Retinal pigment epithelial cell (primary cell): ENCODE data around the gene ADSS1.

Source experiments
- DNase-seq: peaks from one replicate; pipeline ENCODE4 v3.0.0-alpha.2; 2010; ENCODE audit warnings: low read depth
- H3K4me3 ChIP-seq: 2 replicates; pipeline ENCODE4 v1.5.1; 2011; ENCODE audit warnings: mild to moderate bottlenecking, low read length, control low read depth, moderate library complexity
- TF ChIP-seq, protein P1 (sequence below): conservative IDR thresholded peaks from 2 replicates; pipeline ENCODE4 v1.5.1; 2011; ENCODE audit warnings: low read depth, low read length, control low read depth, inconsistent platforms

Gene ADSS1

DNA sequence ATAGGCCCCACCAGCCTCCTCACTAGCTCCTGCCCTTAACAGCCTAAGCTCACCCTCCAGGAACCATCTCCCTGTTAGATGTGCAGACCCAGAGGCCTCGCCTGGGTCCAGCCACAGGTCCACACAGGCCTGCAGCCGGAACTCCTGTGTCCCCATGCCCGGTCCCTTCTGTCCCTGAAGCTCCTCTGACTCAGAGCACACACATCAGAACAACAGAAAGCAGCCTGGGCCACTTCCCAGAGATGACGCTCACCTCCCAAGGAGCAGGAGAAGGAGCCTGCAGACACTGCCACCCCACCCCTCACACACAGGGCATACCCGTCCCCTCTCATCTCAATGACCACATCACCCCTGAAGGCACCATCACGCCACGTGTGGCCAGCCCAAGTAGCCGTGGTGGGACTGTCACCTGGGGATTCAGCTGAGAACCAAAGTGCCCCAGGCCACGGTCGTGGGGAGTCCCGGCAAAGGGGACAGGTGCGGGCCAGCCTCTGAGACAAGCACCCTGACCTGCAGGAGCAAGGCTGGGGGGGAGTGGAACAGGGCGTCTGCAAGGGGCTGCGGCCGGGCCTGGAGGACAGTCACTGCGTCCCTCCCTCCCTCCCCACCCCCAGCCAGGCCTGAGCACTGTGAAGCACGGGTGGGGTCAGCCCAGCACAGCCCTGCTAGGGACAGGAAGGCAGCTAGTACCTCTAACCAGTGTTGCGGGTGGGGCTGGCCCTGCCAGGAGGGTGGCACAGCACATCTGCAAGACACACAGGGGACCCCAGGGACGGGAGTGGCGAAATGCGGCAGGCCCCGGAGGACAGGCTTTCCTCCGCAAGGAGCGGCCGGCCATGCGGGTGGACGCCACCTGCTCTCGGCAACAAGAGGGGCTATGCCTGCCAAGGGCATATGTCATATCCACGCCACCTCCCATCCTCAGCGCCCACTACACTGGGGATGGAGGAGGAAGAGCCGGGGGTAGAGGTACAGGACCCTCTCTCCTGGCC lies 66.0 kb downstream of the ADSS1 start:
- H3K4me3 ChIP-seq: no peak overlapping the region
- DNase-seq: no peak
- TF ChIP-seq, protein P1, sequence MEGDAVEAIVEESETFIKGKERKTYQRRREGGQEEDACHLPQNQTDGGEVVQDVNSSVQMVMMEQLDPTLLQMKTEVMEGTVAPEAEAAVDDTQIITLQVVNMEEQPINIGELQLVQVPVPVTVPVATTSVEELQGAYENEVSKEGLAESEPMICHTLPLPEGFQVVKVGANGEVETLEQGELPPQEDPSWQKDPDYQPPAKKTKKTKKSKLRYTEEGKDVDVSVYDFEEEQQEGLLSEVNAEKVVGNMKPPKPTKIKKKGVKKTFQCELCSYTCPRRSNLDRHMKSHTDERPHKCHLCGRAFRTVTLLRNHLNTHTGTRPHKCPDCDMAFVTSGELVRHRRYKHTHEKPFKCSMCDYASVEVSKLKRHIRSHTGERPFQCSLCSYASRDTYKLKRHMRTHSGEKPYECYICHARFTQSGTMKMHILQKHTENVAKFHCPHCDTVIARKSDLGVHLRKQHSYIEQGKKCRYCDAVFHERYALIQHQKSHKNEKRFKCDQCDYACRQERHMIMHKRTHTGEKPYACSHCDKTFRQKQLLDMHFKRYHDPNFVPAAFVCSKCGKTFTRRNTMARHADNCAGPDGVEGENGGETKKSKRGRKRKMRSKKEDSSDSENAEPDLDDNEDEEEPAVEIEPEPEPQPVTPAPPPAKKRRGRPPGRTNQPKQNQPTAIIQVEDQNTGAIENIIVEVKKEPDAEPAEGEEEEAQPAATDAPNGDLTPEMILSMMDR: no peak

DNA sequence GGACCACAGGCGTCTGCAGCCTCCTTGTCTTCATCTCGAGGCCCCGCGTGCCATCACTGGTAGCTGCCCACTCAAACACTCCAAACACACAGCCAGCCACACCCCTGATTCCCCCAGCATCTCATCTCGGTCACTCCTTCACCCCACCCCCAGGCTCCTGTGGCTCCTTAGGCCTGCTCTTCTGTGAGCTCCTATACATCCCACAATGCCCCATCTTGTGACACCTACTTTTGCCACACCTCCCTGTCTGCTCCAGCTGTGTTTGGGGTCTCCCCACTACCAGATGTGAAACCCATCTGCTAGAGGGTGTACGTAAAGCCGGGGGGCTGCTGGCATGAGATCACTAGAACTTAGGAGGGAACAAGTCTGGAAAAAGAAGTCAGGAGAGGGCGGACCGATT lies 67.4 kb downstream of the ADSS1 start:
- TF ChIP-seq, protein P1: no peak
- no peak overlapping the region for H3K4me3 ChIP-seq
- DNase-seq: no peak

DNA sequence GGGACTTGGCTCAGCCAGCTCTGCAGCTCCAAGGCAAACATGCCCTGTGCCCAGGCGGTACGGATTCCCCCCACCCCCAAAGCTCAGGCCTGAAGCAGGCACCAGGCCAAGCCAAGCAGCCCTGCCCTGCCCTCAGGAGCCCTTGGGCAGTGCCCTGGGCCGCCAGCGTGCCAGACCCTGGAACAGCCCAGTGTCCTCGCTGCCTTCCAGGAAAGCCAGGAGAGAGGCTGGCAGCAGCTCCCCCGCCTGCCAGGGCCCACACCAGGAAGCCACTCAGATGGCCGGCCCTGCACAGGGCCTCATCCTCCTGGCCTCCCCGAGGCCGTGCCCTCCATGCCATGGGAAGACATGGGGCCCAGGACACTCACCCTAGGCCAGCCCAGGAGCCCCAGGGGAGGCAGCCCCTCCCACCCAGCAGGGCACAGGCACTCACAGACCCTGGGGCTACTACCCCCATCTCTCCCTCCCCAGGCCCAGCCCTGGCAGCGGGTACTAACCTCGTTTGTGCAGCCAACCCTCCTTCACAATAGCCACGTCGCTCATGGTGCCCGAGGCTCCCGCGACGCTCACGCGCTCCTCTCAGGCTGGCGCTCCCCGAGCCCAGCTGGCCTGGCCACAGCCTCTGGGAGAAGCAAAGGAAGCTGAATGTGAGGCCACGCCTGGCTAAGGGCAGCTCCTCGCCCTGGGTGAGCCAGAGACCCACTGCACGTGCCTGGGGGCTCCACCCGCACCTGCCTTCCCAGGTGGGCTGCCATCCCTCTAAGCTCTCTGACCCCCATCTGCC lies 68.3 kb downstream of the ADSS1 start:
- H3K4me3 ChIP-seq: no peak overlapping the region
- TF ChIP-seq, protein P1: no peak
- DNase-seq: no peak

DNA sequence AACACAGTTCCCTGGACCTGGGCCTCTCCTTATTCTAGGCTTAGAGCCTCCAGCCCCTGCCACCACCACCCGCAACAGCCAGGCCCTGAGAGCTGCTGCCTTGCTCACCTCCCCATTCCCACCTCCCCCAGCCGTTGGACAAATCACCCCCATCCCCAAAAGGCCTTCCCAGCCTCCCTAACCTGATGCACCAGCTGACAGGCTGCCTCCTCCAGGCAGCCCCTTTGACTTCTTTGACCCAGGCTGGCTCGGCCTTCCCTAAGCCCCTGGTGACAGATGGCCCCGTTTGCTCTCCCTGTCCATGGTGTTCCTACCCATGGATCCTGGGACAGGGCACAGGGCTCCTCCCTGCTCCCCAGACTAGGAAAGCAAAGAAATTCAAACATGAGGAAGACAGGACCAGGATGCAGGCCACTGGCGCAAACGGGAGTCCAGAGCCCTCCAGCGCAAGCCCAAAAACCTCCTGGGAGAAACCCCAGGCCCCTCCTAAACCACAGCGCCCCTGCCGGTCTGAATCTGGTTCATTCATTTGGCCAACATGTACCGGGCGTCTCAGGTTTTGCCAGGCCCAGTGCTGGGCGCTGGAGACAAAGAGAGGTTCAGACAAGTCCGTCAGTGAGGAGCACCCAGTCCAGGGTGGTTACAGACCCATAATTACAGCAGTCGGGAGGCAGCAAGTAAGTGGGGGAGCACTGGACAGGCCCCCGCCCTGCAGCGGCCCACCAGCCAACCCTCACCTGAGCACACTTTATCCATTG lies 69.1 kb downstream of the ADSS1 start:
- TF ChIP-seq, protein P1: no peak
- DNase-seq: no peak
- H3K4me3 ChIP-seq: no peak overlapping the region

DNA sequence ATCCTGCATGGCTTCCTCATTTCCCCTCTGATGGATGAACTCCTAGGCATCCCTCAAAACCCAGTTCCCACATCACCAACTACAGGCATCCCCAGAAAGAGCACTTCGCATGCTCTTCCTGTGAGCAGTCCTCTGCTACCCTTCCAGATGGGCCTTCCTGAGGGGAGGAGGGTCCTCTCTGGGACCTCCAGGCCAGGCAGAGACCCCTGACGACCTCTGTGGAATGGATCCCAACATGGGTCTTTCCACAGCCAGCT lies 69.6 kb downstream of the ADSS1 start:
- no peak overlapping the region for H3K4me3 ChIP-seq
- TF ChIP-seq, protein P1: no peak
- no peak for DNase-seq

DNA sequence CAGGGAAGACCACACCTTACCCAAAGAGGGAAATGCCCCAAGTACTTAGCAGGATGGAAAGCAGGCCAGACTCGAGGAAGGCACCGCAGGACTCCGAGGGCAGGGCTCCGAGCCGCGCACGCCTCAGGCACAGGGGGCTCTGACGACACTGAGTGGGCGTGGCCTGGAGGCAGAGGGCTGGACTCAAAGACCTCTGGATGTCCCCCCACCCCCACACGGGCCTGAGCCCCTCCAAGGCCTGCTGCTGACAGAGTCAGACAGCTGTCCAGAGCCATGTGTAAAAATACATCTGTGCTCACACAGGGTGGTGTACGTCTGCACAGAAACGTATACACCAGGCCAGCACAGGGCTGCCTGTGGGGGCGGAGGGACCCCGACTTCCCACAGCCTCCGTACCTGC lies 70.1 kb downstream of the ADSS1 start:
- H3K4me3 ChIP-seq: peak overlapping the region; percentile 76
- peak; percentile 42 for DNase-seq
- TF ChIP-seq, protein P1: no peak
